Stimulated activated CD8-positive, alpha-beta memory T cell treated with anti-CD3 and anti-CD28 coated beads, Interleukin-2, amount 100 ng/mL, for 1 hour (primary cell): ENCODE results near the gene NOTCH4.
A peak's percentile ranks its signal among the peaks of the same experiment; 100 is the strongest.

ENCODE experiments used
- DNase-seq, 2 donors: peaks; one replicate each; pipeline ENCODE4 v3.0.0-alpha.2; 2020; ENCODE audit warnings: low read depth in 2 of 2

Gene NOTCH4

DNA sequence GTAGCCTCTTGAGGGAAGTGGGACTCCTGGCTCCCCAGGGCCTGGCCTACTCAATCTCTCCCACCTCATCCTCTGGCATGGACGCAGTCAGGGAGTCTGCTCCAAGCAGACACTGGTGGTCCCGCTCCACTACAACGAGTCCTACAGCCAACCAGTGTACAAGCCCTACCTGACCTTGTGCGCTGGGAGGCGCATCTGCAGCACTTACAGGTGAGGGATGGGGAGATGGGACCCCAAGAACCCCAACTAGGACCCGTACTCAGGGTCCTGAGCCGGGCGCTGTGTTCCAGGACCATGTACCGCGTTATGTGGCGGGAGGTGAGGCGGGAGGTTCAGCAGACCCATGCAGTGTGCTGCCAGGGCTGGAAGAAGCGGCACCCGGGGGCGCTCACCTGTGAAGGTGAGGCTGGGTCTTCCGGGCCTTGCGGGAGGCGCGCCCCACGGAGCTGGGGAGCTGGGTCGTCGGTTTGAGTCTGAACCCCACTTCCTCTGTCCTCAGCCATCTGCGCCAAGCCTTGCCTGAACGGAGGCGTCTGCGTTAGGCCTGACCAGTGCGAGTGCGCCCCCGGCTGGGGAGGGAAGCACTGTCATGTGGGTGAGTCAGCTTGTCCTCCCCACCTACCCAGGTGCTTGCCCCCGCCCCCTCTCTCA lies 57.3 kb downstream of the NOTCH4 start:
- no peak for DNase-seq

DNA sequence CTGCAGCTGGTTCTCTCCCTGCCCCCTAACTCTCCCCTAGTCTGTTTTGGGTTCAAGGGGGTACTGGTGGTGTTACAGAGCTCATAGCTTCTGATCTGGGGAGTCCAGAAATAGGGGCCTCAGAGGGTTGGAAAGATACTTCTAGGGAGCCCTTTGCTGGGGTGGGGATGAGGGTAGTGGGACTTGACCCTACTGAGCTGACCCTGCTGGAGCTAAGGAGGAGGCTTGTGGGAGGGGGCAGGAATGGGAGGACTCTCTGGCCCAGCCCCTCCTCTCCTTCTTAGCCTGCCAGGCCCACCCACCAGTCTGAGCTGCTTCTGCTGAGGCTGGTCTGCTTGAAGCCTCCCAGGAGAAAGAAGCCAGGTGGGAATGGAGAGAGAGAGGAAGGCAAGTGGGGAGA lies 59.6 kb downstream of the NOTCH4 start, which contains the start of gene EGFL8:
Gene EGFL8 (plus strand): TSS at position 301 of the 400 bp plus-strand sequence. CDS start 1,571 bp downstream, outside the sequence.
- no peak for DNase-seq

DNA sequence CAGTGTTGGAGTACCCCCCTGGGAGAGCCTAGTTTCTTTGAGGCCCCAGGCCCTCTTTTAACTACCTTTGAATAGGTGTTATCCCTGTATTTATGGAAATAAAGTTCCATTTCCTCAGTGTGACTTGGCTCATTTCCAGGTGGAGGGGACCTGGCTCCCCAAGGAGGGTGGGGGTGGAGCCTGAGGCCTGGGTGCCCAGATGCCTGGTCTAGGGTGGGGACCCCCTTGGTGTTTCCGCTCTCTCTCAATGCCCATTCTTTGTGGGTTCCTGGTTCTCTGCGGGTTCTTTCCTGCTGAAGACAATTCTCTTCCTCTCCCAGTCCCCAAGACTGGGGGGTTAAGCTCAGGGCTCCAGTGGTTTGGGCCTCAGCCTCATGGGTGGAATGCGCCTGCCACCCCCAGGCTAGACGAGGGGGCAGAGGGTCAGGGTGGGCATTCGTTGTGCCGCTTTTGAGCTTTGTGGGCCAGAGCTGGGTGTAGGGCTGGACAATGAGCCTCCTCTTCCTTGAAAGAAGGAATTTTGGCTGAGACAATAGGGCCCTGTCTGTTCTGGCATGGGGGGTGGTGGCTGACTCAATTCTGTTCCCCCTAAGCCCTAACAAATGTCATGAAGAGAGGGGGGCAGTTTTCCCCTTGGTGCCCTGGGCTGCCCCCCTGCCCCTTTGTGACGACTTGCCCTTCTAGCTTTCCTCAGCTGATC lies 60.2 kb downstream of the NOTCH4 start:
- DNase-seq = no peak

DNA sequence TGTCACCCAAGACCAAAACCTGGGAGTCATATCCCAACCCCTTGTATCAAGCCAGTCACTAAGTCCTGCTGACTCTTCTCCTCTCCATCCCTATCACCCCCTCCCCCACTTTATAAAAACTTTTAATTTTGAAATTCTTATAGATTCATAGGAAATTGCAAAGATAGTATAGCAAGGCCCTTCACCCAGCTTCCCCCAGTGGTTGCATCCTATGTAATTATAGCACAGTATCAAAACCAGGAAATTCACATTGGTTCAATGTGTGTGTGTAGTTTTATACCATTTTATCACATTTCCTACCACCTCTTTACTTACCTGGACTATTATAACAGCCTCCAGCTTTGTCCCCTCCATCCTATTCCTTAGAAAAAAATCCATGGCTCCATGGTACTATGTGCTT lies 65.8 kb downstream of the NOTCH4 start:
- no peak for DNase-seq

DNA sequence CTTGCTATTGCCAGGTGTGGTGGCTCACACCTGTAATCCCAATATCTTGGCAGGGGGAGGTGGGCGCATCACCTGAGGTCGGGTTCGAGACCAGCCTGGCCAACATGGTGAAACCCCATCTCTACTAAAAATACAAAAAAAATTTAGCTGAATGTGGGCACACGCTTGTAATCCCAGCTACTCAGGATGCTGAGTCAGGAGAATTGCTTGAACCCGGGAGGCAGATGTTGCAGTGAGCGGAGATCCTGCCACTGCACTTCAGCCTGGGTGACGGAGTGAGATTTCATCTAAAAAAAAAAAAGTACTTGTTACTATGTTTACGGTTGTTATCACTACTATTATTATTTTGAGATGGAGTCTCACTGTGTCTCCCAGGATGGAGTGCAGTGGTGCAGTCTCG lies 67.0 kb downstream of the NOTCH4 start:
- DNase-seq = no peak

DNA sequence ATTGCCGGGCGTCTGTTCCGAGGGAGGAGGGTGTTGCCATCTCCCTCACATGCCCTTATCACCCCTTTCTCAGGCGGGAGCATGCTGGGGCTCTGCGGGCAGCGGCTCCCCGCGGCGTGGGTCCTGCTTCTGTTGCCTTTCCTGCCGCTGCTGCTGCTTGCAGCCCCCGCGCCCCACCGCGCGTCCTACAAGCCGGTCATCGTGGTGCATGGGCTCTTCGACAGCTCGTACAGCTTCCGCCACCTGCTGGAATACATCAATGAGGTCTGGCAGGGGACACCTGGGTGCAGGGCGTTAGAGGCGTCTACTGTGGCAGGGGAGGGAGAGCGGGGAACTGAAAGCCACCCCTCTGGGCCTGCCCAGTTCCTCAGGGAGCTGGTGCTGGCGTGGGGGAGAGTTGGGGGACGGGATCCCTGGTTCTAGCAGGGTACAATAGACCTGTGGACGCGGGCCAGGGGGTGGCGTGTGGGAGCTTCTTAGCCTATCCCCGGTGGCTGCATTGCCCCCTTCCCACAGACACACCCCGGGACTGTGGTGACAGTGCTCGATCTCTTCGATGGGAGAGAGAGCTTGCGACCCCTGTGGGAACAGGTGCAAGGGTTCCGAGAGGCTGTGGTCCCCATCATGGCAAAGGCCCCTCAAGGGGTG lies 69.2 kb downstream of the NOTCH4 start:
- DNase-seq = peak in 1 of 2 donors; percentile 42

DNA sequence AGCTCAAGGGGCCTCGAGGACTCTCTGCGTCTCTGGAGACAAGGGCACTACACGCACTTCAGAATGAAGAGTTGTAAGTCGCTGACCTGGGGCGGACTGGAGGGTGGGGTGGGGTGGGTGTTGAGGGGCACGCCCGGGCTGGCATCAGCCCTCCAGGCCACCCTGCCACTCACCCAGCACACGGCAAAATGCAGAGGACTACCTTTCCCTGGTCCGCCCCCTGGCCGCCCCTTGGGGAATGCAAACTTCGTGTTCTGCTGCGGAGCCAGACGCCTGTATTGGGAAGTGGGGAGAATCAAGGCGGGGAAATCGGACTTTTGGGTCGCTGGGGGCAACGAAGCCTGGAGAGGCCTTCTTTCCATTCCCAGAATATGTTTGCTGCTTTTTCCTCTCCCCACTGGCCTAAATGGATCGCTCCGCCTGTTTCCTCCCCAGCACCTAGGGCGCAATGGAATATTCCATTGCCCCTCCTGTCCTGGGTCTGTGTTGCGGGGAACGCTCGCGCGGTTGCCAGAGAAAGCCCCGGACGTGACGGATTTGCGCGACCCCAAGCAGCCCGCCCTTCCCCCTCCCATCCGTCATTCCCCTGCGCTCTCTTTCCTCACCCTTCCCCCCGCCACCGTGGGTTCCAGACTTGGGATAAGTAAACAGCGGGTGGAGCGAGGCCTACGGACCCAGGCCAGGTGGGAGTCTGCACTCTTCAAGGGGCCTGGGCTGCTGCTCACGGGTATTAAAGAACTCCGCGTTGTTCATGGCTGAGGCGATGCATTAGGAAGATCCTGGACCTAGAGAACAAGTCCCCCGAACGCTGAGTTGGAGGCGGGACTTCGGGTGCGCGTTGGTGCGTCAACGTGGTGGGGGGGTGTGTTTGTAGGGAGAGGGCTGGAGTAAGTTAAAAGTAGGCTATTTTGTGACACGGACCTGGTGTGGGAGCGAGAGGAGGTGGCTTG lies 70.0 kb downstream of the NOTCH4 start, which contains the start of gene PPT2:
Gene PPT2 (plus strand): TSS at position 578 of the 950 bp plus-strand sequence. CDS start 454 bp downstream, outside the sequence.
- DNase-seq = peak; percentile 57 to 65

DNA sequence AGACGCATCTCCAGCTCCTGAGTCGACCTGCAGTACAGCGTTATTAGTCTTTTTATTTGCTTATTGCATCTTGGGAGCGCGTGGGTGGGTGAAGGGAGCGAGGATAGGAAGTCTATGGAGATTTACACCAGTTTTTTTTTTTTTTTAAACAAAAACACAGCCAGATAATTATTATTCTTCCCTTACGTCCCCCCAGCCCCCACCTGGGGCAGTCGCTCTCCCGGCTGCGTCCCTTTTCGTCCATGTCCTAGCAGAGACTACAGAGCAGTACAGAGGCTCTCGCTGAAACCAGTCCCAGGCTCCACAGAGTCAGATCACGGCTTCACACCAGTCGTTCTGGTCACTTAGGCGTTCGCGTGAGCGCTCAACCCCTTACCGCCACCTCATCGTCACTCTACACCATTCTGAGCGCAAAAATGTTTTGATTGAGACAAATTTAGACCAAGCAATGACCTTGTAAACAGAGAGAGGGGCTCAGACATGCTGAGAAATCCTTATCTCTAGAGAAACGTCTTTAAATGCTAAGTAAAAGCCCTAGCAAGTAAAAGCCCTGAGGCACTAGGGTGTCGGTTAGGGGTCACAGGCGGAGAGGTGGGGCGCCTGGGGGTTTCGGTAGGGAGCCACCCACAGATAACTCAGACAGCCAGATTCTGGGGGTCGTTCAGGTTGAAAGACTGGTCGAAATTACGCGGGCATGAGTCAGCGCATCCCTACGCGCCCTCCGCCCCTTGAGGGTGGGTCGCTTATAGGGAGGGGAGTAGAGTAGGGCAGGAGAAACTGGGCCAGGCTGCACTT lies 70.9 kb downstream of the NOTCH4 start:
- DNase-seq = no peak

DNA sequence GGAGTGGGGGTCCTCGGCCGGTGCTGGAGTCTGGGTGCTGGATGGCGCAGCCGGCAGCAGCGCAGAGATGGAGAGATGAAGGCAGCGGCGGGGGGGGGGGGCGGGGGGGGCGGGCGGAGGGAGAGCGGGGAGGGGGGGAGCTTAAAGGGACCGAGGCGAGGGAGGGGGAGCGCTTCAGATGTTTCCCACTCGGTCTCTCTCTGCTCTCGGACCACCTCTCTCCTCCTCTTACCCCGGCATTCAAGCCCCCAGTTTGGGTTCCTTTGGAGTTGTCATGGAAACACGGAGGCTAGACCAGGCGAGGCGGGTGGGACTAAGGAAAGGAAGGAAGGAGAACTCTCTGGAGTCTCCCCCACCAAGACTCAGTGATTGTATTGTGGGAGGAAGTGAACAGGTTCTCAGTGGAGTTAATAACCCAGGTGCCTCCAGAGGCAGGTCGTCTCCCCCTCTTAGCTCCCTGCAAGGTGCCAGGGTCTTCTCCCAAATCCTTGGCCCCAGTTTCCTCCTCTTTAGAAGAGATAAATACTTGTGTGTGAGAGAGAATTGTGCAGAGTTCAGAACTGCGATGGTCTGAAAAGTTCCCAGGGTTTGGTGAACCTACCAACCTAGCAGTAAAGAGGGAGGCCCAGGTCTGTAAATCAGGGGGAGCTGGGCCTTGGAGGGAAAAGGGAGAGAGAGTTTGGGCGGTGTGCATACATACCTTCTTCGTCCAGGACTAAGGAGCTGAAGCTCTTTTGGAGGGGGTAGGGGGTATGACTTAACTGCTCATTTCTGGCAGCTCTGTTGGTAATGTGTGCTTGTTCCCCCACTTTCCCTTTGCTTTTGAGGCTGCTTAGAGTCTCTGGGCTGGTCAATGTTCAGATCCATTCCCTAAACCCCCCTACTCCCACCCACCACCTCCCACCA lies 71.8 kb downstream of the NOTCH4 start, which contains the start of gene PRRT1:
Gene PRRT1 (minus strand): TSS at position 77 of the 906 bp plus-strand sequence. CDS start 112 bp downstream, outside the sequence.
- DNase-seq = no peak

DNA sequence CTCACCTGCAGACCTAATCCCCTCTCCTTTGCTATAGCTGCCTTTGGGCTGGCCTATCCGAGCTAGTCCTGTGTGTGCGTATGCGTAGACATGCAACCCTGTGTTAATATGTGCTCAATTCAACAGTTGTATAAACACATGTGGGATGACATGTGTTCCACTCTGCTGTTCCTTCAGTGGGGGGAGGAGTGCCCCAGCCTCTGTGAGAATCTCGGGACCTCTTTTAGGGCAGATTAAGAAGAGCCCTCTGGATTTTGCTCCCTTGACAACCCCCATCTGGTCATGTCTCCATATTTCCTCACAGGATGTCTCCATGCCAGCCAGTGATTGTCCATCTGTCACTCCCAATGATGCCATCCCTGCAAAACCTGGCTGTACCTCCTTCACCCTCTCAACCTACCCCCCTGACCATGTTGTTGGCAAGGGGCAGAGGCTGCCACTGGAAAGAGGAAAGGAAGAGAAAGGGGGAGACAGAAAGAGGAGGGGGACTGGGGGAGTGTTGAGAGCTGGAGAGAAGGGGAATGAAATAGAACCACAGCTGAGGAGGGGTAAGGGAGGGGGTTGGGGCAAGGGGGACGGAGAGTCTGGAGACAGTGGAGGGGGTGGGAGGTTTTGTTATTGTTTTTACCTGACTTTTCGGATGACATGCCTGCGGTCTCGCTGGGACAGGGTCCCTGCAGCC lies 72.5 kb downstream of the NOTCH4 start:
- DNase-seq = no peak

DNA sequence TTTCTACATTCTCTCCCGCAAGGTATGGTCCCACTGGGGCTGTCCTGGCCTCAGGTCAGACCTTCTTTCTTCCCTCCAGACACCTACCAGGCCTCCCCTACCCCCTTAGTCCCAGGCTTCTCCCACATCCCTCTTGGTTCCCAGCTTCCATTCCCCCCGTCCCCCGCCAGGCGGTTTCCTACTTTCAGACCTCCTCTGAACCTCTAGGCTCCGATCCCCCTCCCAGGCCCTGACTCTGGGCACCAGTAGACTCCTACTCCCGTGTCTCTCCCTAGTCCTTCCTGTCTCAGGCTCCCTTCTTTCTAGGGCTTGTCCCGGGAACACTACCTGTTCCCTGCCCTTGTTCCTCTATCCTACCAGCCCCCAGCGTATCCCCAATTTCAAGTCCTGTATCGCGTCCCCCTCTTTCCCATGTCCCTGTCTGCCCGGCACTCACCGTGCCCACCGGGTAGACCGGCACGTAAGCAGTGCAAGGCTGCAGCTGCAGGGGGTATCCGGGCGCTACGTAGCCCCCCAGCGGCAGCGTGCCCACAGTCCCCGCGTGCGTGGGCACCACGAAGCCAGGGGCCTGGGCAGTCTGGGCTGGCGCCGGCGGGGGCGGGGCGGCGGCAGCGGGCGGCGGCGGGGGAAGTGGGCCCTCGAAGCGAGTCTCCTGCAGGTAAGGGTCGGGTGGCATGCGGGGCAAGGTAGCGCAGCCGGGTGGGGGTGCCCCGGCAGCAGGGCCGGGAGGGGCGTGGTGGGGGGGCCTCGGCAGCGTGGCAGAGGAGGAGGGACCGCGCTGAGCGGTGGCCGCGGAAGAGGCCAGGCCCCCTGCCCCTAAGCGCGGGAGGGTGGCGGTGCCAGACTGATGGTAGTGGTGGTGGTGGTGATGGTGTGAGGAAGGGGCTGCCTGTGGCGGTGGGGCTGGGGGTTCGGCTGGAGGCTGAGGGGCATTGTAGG lies 73.7 kb downstream of the NOTCH4 start:
- no peak for DNase-seq

DNA sequence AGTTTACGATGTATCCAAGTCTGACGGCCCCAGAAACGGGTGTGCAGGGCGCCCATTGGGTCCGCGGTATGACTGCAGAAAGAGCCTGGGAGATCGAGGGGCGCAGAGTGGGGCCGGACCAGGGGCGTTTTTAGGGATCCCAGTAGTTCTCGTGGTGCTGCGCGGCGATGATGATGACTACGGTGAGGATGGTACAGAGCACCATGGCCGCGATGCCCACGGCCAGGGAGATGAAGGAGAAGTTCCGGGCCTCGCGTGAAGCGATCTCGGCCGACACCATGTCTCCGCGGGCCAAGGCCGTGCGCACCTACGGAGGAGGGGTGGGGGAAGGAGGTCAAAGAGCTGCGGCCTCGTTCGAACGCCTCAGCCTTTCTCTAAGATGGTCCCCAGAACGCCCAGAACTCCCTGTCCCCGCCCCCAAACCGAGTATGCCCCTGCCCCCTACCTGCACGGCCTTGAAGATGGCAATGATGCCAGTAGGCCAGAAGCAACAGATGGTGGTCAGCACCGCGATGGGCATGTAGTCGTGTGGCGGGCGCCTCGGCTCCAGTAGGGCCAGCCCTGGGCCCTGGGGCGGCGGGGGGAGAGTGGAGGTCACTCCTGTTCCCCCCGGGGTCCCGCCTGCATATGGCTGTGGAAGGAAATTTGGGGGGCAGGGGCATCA lies 74.6 kb downstream of the NOTCH4 start:
- DNase-seq = no peak

DNA sequence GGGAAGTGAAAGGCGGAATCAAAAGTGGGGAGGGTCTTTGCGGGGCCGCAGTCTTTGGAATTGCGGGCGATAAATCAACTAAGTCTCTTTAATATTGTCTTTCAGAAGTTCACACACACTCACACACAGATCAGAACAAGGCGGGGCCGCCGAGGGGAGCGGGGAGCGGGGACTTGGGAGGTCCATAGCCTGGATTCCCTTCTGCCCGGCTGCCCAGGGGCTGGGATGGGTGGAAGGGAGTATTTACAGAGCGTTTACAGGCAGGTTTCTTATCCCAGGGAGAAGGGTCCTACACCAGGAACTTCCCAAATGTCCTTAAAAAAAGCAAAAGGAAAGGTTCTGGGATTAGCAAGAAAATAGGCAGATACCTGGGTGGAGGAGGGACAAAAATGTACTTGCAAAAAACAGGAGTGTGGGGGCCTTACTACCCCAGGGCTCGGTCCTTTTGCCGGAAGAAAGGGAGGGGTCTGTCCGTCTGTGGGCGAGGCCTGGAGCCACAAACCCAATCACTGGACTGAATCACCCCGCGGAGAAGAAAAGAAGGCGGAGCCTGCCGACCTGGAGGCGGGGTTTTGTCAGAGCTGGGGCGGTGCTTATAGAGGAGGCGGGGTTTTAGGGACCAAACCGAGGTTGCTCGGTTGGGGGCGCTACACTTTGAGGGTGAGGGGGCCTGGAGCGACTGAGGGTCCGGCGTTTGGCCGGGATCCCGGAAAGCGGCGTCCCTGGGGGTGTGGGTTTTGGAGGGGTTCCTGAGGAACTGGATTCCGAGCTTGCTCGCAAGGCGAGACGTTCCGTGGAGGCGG lies 75.4 kb downstream of the NOTCH4 start:
- peak; percentile 37 to 50 for DNase-seq

DNA sequence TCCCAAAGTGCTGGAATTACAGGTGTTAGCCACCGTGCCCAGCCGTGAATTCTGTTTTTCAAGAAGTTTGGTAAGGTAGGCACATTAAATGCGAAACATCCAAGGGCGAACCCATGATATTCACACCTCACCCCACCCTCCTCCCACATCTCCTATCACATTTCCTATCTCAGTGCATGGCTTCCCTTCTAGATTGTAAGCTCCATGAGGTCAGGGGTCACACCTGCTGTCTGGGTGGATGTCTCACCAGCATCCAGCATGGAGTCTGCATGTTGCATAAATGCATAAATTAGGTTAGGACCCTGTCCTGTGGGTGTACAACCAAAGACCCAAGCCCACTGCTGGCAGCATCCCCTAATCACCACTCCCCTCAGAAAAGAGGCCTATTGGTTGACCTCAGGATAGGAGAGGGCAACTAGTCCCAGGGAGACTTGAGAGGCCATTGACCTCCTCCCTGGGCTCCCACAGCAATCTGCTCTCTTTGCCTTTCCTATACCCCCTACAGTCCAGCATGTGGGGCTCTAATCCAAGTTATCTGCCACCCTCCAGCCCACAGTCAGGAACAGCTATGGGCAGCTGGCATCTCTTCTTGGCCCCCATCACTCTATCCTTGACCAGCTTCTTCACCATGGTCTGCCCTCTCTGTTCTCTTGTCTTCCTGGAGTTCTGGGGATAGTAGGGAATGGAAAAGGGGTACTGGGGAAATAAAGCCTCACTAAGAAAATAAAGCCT lies 76.3 kb downstream of the NOTCH4 start:
- DNase-seq = no peak

DNA sequence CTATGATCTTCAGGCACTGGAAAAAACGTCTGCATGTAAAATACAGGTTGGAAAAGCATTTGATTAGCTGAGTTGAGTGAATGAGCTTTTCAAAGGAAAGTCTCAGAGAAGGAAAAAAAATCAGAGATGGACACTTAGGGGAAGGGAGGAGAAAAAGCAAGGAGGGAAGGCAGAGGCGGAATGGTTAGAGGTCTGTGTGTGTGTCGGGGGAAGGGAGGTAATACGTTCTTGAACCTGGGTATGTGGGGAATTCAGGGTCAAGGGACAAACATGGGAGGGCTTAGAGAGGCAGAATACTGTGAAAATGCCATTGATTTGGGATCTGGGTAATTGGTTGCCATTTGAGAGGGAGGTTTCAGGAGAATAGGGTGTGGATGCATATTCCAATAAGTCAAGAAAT lies 77.2 kb downstream of the NOTCH4 start:
- no peak for DNase-seq

DNA sequence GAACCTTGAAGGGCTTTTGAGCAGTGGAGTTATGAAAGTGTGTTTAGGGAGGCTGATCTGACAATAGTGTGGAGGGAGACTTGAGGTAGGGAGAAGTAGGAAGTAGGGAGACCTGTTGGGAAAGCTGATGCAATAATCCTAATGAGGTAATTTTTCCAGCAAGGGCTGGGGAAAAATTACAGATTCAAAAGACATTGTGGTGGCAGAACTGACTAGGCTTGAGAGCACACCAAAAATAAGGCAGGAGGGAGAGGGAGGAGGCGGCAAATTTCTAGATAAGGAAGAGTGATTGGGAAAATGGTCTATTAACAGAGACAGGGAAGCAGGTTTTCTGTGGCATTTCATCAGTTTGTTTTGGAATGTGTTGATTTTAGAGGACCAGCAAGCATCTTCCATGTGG lies 77.6 kb downstream of the NOTCH4 start:
- DNase-seq = no peak
